H1 (cell line): ENCODE data around the gene KIR2DL4. TPM values are rescaled to one million over a fixed set of nuclear protein-coding genes. Genes with fewer than 3 reads are reported as not detected.
"Not testable (repeated sequence)": the region's sequence is repeated elsewhere in the genome, so short reads cannot be mapped to it uniquely, and the experiment has no call there.

Experiments used
- CTCF ChIA-PET: fragments of 300-600 bp; sonication (Branson Sonifier 250); formaldehyde crosslinking; loops from one replicate; lab custom pipeline; 2021; ENCODE audit not compliant: partially characterized antibody; lab: Charles Lee
- POLR2A ChIA-PET: fragments of 300-600 bp; sonication (Branson Sonifier 250); formaldehyde crosslinking; loops from one replicate; lab custom pipeline; 2021; ENCODE audit warnings: inconsistent platforms; ENCODE audit not compliant: partially characterized antibody; lab: Charles Lee
- DNase-seq, 2 experiments: peaks; one replicate each; pipeline versions ENCODE4 v3.0.0 to v3.0.0-alpha.2; 2010 to 2022; ENCODE audit warnings: low spot score in 2 of 2, low read depth in 1 of 2, mixed read lengths in 1 of 2
- FAIRE-seq: peaks from 2 replicates; lab custom pipeline; 2011; peaks lifted over from hg19 to GRCh38; lab: Jason Lieb, UNC
- H2AFZ ChIP-seq: 2 replicates; pipeline ENCODE4 v1.8.1; 2012; ENCODE audit warnings: low read length, inconsistent platforms
- H2AK5ac ChIP-seq: 2 replicates; pipeline ENCODE4 v1.6.1; 2013; ENCODE audit warnings: low read depth, low read length
- H2BK120ac ChIP-seq: replicated peaks from 2 replicates; pipeline ENCODE3; 2013; ENCODE audit warnings: low read depth, low read length, inconsistent platforms
- H2BK12ac ChIP-seq: 2 replicates; pipeline ENCODE4 v1.6.1; 2013; ENCODE audit warnings: low read depth, low read length
- H2BK15ac ChIP-seq: 2 replicates; pipeline ENCODE4 v1.6.1; 2013; ENCODE audit warnings: low read length
- H2BK20ac ChIP-seq: 2 replicates; pipeline ENCODE4 v1.6.1; 2013; ENCODE audit warnings: low read length
- H2BK5ac ChIP-seq: 2 replicates; pipeline ENCODE4 v1.6.1; 2013; ENCODE audit warnings: low read depth, low read length
- H3K14ac ChIP-seq: 2 replicates; pipeline ENCODE4 v1.6.1; 2013; ENCODE audit warnings: inconsistent platforms; ENCODE audit not compliant: insufficient read length
- H3K18ac ChIP-seq: 2 replicates; pipeline ENCODE4 v1.6.1; 2013; ENCODE audit warnings: low read length; ENCODE audit errors: extremely low read depth
- H3K23ac ChIP-seq: 2 replicates; pipeline ENCODE4 v1.6.1; 2013; ENCODE audit warnings: inconsistent platforms; ENCODE audit not compliant: insufficient read length
- H3K23me2 ChIP-seq: 2 replicates; pipeline ENCODE4 v1.6.1; 2013; ENCODE audit warnings: low read depth, low read length
- H3K27ac ChIP-seq: 2 replicates; pipeline ENCODE4 v1.6.1; 2011; ENCODE audit warnings: low read depth, low read length, inconsistent platforms
- H3K27me3 ChIP-seq, 4 experiments: replicated peaks in 1 of 4; 1 replicate in 1 of 4; 2 replicates in 3 of 4; pipeline versions ENCODE4 v1.6.1 to v1.8.1; 2011 to 2013; ENCODE audit warnings: low read length in 3 of 4, mild to moderate bottlenecking in 3 of 4, inconsistent platforms in 2 of 4, mixed read lengths in 2 of 4, moderate library complexity in 1 of 4; ENCODE audit not compliant: control insufficient read depth in 3 of 4, insufficient read depth in 3 of 4; ENCODE audit errors: extremely low read depth in 1 of 4
- H3K36me3 ChIP-seq, 4 experiments: 2 replicates each; pipeline versions ENCODE4 v1.6.1 to v1.8.1; 2011 to 2013; ENCODE audit warnings: mild to moderate bottlenecking in 4 of 4, low read length in 3 of 4, moderate library complexity in 2 of 4, control low read depth in 1 of 4, inconsistent platforms in 1 of 4; ENCODE audit not compliant: insufficient read depth in 4 of 4, control insufficient read depth in 2 of 4
- H3K4ac ChIP-seq: replicated peaks from 2 replicates; pipeline ENCODE3; 2013; ENCODE audit warnings: low read length, low read depth, mixed read lengths, inconsistent platforms; ENCODE audit not compliant: insufficient read length
- H3K4me1 ChIP-seq, 4 experiments: replicated peaks in 1 of 4; 1 replicate in 1 of 4; 2 replicates in 3 of 4; pipeline versions ENCODE4 v1.6.1 to v1.8.1; 2011 to 2013; ENCODE audit warnings: low read length in 3 of 4, inconsistent platforms in 2 of 4, mixed read lengths in 1 of 4; ENCODE audit not compliant: insufficient read depth in 4 of 4, control insufficient read depth in 3 of 4
- H3K4me2 ChIP-seq, 2 experiments: 2 replicates each; pipeline versions ENCODE4 v1.6.1 to v1.8.1; 2011 to 2013; ENCODE audit warnings: low read depth in 2 of 2, low read length in 2 of 2, control low read depth in 1 of 2, inconsistent platforms in 1 of 2, mild to moderate bottlenecking in 1 of 2; ENCODE audit not compliant: insufficient read depth in 1 of 2
- H3K4me3 ChIP-seq, 4 experiments: fragments of 200-600, 300-600 bp in 1 of 4; sonication (generic), shearing (Covaris generic), sonication (Bioruptor Twin) in 1 of 4; 2 replicates each; pipeline versions ENCODE4 v1.5.1 to v1.8.1; 2011 to 2016; ENCODE audit warnings: low read length in 4 of 4, low read depth in 3 of 4, control low read depth in 2 of 4, inconsistent platforms in 2 of 4, mild to moderate bottlenecking in 2 of 4, mixed read lengths in 1 of 4, moderate library complexity in 1 of 4; ENCODE audit not compliant: insufficient read depth in 2 of 4; ENCODE audit errors: extremely low read depth in 1 of 4
- H3K56ac ChIP-seq: replicated peaks from 2 replicates; pipeline ENCODE3; 2013; ENCODE audit warnings: low read depth, mild to moderate bottlenecking, mixed read lengths, low read length, inconsistent platforms; ENCODE audit not compliant: insufficient read length
- H3K79me1 ChIP-seq: 2 replicates; pipeline ENCODE4 v1.6.1; 2013; ENCODE audit warnings: low read depth, low read length, control low read depth
- H3K79me2 ChIP-seq, 2 experiments: 2 replicates each; pipeline versions ENCODE4 v1.6.1 to v1.8.1; 2012 to 2013; ENCODE audit warnings: low read length in 2 of 2, mild to moderate bottlenecking in 2 of 2, inconsistent platforms in 1 of 2; ENCODE audit not compliant: insufficient read depth in 2 of 2, control insufficient read depth in 1 of 2
- H3K9ac ChIP-seq, 4 experiments: replicated peaks in 1 of 4; 1 replicate in 1 of 4; 2 replicates in 3 of 4; pipeline versions ENCODE4 v1.6.1 to v1.8.1; 2011 to 2013; ENCODE audit warnings: low read depth in 3 of 4, low read length in 3 of 4, control low read depth in 2 of 4, mild to moderate bottlenecking in 2 of 4, moderate library complexity in 2 of 4, inconsistent platforms in 1 of 4; ENCODE audit errors: extremely low read depth in 1 of 4
- H3K9me3 ChIP-seq, 2 experiments: 2 replicates each; pipeline versions ENCODE4 v1.6.1 to v1.8.1; 2012 to 2013; ENCODE audit warnings: mild to moderate bottlenecking in 2 of 2, moderate library complexity in 2 of 2, control low read depth in 1 of 2, inconsistent platforms in 1 of 2, low read depth in 1 of 2, low read length in 1 of 2, mixed read lengths in 1 of 2; ENCODE audit not compliant: insufficient read depth in 2 of 2
- H4K20me1 ChIP-seq, 2 experiments: replicated peaks in 1 of 2; 2 replicates each; pipeline versions ENCODE3 to v1.8.1; 2011 to 2013; ENCODE audit warnings: inconsistent platforms in 2 of 2, low read length in 2 of 2, mild to moderate bottlenecking in 1 of 2; ENCODE audit not compliant: insufficient read depth in 2 of 2, control insufficient read depth in 1 of 2
- H4K5ac ChIP-seq: 2 replicates; pipeline ENCODE4 v1.6.1; 2013; ENCODE audit warnings: low read length, low read depth, mixed read lengths, inconsistent platforms; ENCODE audit not compliant: insufficient read length
- H4K8ac ChIP-seq: 2 replicates; pipeline ENCODE4 v1.8.0; 2013; ENCODE audit warnings: mild to moderate bottlenecking, moderate library complexity, low read length, inconsistent platforms; ENCODE audit not compliant: insufficient read depth; ENCODE audit errors: extremely low read depth
- H4K91ac ChIP-seq: replicated peaks from 2 replicates; pipeline ENCODE3; 2013; ENCODE audit warnings: low read length, mixed read lengths, inconsistent platforms; ENCODE audit not compliant: insufficient read length
- WGBS, 2 experiments: shearing (Covaris generic) in 1 of 2; methylation state at CpG; one replicate each; pipeline versions ENCODE4 v1.1.6 to v1.1.7; 2013 to 2015; ENCODE audit warnings: low lambda C conversion rate in 2 of 2, mixed read lengths in 2 of 2, inconsistent platforms in 1 of 2, low coverage in 1 of 2, missing lambda C conversion rate in 1 of 2; ENCODE audit not compliant: insufficient replicate concordance in 2 of 2, insufficient coverage in 1 of 2, insufficient read length in 1 of 2; ENCODE audit errors: extremely low coverage in 1 of 2, missing lambda C conversion rate in 1 of 2; 5-methylcytosine and 5-hydroxymethylcytosine counted together
- polyA plus RNA-seq, 7 experiments: library from polyadenylated mRNA; depleted of rRNA in 3 of 7; stranded (reverse) in 5 of 7; unstranded in 2 of 7; fragments of >200 nt in 5 of 7; fragments of 200-250 nt in 2 of 7; gene quantifications; 1 replicate in 5 of 7; 2 replicates in 1 of 7; 4 replicates in 1 of 7; pipeline versions ENCODE4 v1.2.1 to v1.2.3, GENCODE V29; 2011 to 2013; ENCODE audit warnings: missing spikeins in 2 of 7, mixed read lengths in 2 of 7
- total RNA-seq: library from RNA; stranded (reverse); fragmentation: NEBNext Ultra II Directional; extraction: Animal tissue kit (Norgen Biotek cat#: 25700); gene quantifications from 2 replicates; pipeline ENCODE4 v1.2.1, GENCODE V29; 2021

KIR2DL4 gene
- total and polyA plus RNA-seq, 2 of the 8 experiments (the other 6 are each of a cell fraction or from before 2014, with no cell fraction given): not detected

- H3K27ac ChIP-seq, H2BK15ac ChIP-seq, H2BK20ac ChIP-seq, H3K23ac ChIP-seq, H3K4me1 ChIP-seq, H3K56ac ChIP-seq, H3K4me3 ChIP-seq, H4K5ac ChIP-seq, H4K91ac ChIP-seq, H3K4me2 ChIP-seq, H3K27me3 ChIP-seq, POLR2A ChIA-PET, H3K23me2 ChIP-seq, H3K79me1 ChIP-seq, H2AFZ ChIP-seq, H2AK5ac ChIP-seq, CTCF ChIA-PET, H3K18ac ChIP-seq, H4K20me1 ChIP-seq, DNase-seq, H2BK5ac ChIP-seq, H2BK120ac ChIP-seq, H3K9ac ChIP-seq, H3K36me3 ChIP-seq, FAIRE-seq, H3K79me2 ChIP-seq, H3K4ac ChIP-seq, H2BK12ac ChIP-seq, H3K14ac ChIP-seq, H4K8ac ChIP-seq: not testable (repeated sequence)
- WGBS, 2 experiments: 78% methylated on average over 9 of the region's 12 CpGs; no CpG with 5 or more reads in 1 of the 2 experiments
- H3K9me3 ChIP-seq: peaks cover 27 to 71% of the 10 kb centered on the region in 2 experiments
These were observed 47.0 kb upstream of the KIR2DL4 start for GRCh38 chr19:54756204-54757110.
